ENCODE data around the gene CLDN12. TPM values are rescaled to one million over a fixed set of nuclear protein-coding genes. Genes with fewer than 3 reads are reported as not detected.

CLDN12 gene
- total and polyA plus RNA-seq, 2 of the 13 experiments (the other 11 are each of a cell fraction or from before 2014, with no cell fraction given), result 44.1 to 114 TPM

DNA sequence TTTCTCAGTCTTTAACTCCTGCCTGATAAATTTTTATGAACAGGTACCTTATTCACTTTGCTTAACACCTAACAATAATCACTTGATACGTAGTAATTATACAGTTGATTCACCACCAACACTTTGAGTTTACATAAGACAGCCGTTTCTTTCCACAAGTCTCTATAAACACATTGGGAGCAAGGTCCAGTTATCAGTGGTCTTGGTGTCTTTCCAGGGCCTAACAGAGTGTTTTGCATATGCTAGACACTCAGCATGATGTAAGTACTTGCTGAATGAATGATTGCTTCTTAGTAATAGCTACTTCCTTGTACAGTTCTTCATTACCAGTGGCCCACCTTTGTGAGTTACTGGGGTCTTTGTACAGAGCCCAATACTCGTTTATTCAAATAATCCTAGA is 6.4 kb downstream of the CLDN12 start (continued):
- TF ChIP-seq, protein P1, sequence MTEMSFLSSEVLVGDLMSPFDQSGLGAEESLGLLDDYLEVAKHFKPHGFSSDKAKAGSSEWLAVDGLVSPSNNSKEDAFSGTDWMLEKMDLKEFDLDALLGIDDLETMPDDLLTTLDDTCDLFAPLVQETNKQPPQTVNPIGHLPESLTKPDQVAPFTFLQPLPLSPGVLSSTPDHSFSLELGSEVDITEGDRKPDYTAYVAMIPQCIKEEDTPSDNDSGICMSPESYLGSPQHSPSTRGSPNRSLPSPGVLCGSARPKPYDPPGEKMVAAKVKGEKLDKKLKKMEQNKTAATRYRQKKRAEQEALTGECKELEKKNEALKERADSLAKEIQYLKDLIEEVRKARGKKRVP (CRISPR knock-in tag; IDR thresholded peaks at IDR 0.05), result peak in 1 of 2 experiments; percentile 36; a peak in 1 of 4 replicates
- TF ChIP-seq AGO1 (IDR thresholded peaks at IDR 0.05; ENCODE audit: low read depth, low read length, poor library complexity, severe bottlenecking) (no peak), ZNF749 (CRISPR knock-in tag; IDR thresholded peaks at IDR 0.05; ENCODE audit: borderline replicate concordance) (no peak), ELF3 (CRISPR knock-in tag; IDR thresholded peaks at IDR 0.05) (peak; percentile 84), ONECUT2 (CRISPR knock-in tag; IDR thresholded peaks at IDR 0.05) (no peak), RFXANK (CRISPR knock-in tag; IDR thresholded peaks at IDR 0.05) (no peak), TBX3 (IDR thresholded peaks at IDR 0.05; ENCODE audit: borderline replicate concordance) (peak; percentile 64; the same call in 1 of the 2 replicates), ASH2L (IDR thresholded peaks at IDR 0.05; ENCODE audit: insufficient read length, low read depth, low read length) (peak; percentile 34), RFX5 (IDR thresholded peaks at IDR 0.05; ENCODE audit: low read depth, low read length) (no peak), ZNF546 (CRISPR knock-in tag; conservative IDR thresholded peaks at IDR 0.05) (no peak), ZNF776 (CRISPR knock-in tag; IDR thresholded peaks at IDR 0.05) (no peak), ZNF7 (CRISPR knock-in tag; IDR thresholded peaks at IDR 0.05) (no peak), ZNF326 (CRISPR knock-in tag; IDR thresholded peaks at IDR 0.05; ENCODE audit: borderline replicate concordance) (no peak), HCFC1 (IDR thresholded peaks at IDR 0.05; ENCODE audit: low read depth, low read length) (no peak), SMAD9 (CRISPR knock-in tag; IDR thresholded peaks at IDR 0.05) (no peak)
- TF ChIP-seq, protein P2, sequence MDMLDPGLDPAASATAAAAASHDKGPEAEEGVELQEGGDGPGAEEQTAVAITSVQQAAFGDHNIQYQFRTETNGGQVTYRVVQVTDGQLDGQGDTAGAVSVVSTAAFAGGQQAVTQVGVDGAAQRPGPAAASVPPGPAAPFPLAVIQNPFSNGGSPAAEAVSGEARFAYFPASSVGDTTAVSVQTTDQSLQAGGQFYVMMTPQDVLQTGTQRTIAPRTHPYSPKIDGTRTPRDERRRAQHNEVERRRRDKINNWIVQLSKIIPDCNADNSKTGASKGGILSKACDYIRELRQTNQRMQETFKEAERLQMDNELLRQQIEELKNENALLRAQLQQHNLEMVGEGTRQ (IDR thresholded peaks at IDR 0.05; ENCODE audit: low read depth, low read length), result no peak
- TF ChIP-seq, protein P2 (CRISPR knock-in tag; IDR thresholded peaks at IDR 0.05; ENCODE audit: borderline replicate concordance), result no peak
- TF ChIP-seq, protein P3, sequence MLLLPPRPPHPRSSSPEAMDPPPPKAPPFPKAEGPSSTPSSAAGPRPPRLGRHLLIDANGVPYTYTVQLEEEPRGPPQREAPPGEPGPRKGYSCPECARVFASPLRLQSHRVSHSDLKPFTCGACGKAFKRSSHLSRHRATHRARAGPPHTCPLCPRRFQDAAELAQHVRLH (CRISPR knock-in tag; IDR thresholded peaks at IDR 0.05; ENCODE audit: borderline replicate concordance, low read depth), result no peak
- TF ChIP-seq, protein P4, sequence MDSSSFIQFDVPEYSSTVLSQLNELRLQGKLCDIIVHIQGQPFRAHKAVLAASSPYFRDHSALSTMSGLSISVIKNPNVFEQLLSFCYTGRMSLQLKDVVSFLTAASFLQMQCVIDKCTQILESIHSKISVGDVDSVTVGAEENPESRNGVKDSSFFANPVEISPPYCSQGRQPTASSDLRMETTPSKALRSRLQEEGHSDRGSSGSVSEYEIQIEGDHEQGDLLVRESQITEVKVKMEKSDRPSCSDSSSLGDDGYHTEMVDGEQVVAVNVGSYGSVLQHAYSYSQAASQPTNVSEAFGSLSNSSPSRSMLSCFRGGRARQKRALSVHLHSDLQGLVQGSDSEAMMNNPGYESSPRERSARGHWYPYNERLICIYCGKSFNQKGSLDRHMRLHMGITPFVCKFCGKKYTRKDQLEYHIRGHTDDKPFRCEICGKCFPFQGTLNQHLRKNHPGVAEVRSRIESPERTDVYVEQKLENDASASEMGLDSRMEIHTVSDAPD (CRISPR knock-in tag; IDR thresholded peaks at IDR 0.05), result no peak
- TF ChIP-seq, protein P5, sequence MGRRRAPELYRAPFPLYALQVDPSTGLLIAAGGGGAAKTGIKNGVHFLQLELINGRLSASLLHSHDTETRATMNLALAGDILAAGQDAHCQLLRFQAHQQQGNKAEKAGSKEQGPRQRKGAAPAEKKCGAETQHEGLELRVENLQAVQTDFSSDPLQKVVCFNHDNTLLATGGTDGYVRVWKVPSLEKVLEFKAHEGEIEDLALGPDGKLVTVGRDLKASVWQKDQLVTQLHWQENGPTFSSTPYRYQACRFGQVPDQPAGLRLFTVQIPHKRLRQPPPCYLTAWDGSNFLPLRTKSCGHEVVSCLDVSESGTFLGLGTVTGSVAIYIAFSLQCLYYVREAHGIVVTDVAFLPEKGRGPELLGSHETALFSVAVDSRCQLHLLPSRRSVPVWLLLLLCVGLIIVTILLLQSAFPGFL (CRISPR knock-in tag; IDR thresholded peaks at IDR 0.05), result no peak
- TF ChIP-seq, protein P6, sequence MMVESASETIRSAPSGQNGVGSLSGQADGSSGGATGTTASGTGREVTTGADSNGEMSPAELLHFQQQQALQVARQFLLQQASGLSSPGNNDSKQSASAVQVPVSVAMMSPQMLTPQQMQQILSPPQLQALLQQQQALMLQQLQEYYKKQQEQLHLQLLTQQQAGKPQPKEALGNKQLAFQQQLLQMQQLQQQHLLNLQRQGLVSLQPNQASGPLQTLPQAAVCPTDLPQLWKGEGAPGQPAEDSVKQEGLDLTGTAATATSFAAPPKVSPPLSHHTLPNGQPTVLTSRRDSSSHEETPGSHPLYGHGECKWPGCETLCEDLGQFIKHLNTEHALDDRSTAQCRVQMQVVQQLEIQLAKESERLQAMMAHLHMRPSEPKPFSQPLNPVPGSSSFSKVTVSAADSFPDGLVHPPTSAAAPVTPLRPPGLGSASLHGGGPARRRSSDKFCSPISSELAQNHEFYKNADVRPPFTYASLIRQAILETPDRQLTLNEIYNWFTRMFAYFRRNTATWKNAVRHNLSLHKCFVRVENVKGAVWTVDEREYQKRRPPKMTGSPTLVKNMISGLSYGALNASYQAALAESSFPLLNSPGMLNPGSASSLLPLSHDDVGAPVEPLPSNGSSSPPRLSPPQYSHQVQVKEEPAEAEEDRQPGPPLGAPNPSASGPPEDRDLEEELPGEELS (CRISPR knock-in tag; IDR thresholded peaks at IDR 0.05), result peak; percentile 44; the same call in 1 of the 2 replicates
- TF ChIP-seq, protein P7, sequence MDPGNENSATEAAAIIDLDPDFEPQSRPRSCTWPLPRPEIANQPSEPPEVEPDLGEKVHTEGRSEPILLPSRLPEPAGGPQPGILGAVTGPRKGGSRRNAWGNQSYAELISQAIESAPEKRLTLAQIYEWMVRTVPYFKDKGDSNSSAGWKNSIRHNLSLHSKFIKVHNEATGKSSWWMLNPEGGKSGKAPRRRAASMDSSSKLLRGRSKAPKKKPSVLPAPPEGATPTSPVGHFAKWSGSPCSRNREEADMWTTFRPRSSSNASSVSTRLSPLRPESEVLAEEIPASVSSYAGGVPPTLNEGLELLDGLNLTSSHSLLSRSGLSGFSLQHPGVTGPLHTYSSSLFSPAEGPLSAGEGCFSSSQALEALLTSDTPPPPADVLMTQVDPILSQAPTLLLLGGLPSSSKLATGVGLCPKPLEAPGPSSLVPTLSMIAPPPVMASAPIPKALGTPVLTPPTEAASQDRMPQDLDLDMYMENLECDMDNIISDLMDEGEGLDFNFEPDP (CRISPR knock-in tag; conservative IDR thresholded peaks at IDR 0.05), result no peak

Measured in HepG2 (cell line).